Effector memory CD4-positive, alpha-beta T cell (primary cell): Measurements from ENCODE around the gene MRPL38.
"Not testable (repeated sequence)": the region's sequence is repeated elsewhere in the genome, so short reads cannot be mapped to it uniquely, and the experiment has no call there.

Source experiments
- DNase-seq, 3 donors: peaks; one replicate each; pipeline ENCODE4 v3.0.0-alpha.2; 2020
- H3K27ac ChIP-seq: 2 replicates; pipeline ENCODE4 v1.7.0; 2013; ENCODE audit warnings: mild to moderate bottlenecking, low read length, moderate library complexity; ENCODE audit not compliant: insufficient read depth, poor library complexity, severe bottlenecking
- H3K27me3 ChIP-seq: replicated peaks from 2 replicates; pipeline ENCODE4 v1.7.0; 2013; ENCODE audit warnings: mild to moderate bottlenecking, low read length; ENCODE audit not compliant: insufficient read depth, control insufficient read depth, poor library complexity, severe bottlenecking
- H3K36me3 ChIP-seq: 2 replicates; pipeline ENCODE4 v1.7.0; 2013; ENCODE audit warnings: mild to moderate bottlenecking, low read length, moderate library complexity; ENCODE audit not compliant: control insufficient read depth, insufficient read depth
- H3K4me1 ChIP-seq: 2 replicates; pipeline ENCODE4 v1.7.0; 2013; ENCODE audit warnings: low read length, mild to moderate bottlenecking; ENCODE audit not compliant: control insufficient read depth, insufficient read depth, poor library complexity, severe bottlenecking
- H3K4me3 ChIP-seq: 2 replicates; pipeline ENCODE4 v1.7.0; 2013; ENCODE audit warnings: low read length, low read depth, mild to moderate bottlenecking; ENCODE audit not compliant: insufficient read depth, poor library complexity, severe bottlenecking
- H3K9me3 ChIP-seq: 2 replicates; pipeline ENCODE4 v1.7.0; 2013; ENCODE audit warnings: mild to moderate bottlenecking, low read length, moderate library complexity; ENCODE audit not compliant: control insufficient read depth

The MRPL38 gene

GRCh38 chr17:75876938-75877751 lies 27.5 kb downstream of the MRPL38 start:
- H3K27ac ChIP-seq, result peak overlapping the region; percentile 74
- H3K4me3 ChIP-seq, result peak overlapping the region; percentile 61
- no peaks in the 10 kb centered on the region for H3K9me3 ChIP-seq
- peaks cover 9% of the 10 kb centered on the region for H3K36me3 ChIP-seq
- peaks cover 54% of the 10 kb centered on the region for H3K4me1 ChIP-seq
- H3K27me3 ChIP-seq, result no peaks in the 10 kb centered on the region
- no peak for DNase-seq

GRCh38 chr17:75876190-75876937 lies 28.3 kb downstream of the MRPL38 start:
- DNase-seq, result peak; percentile 60 to 76 (median 65)
- H3K27me3 ChIP-seq, result no peaks in the 10 kb centered on the region
- no peaks in the 10 kb centered on the region for H3K9me3 ChIP-seq
- peaks cover 54% of the 10 kb centered on the region for H3K4me1 ChIP-seq
- peak overlapping the region; percentile 74 for H3K27ac ChIP-seq
- peaks cover 9% of the 10 kb centered on the region for H3K36me3 ChIP-seq
- H3K4me3 ChIP-seq, result peak overlapping the region; percentile 61

GRCh38 chr17:75875940-75876189 lies 28.8 kb downstream of the MRPL38 start:
- Histone ChIP-seq H3K9me3 (no peaks in the 10 kb centered on the region), H3K4me3 (peak overlapping the region; percentile 61), H3K4me1 (peaks cover 54% of the 10 kb centered on the region), H3K36me3 (peaks cover 9% of the 10 kb centered on the region), H3K27me3 (no peaks in the 10 kb centered on the region), H3K27ac (peak overlapping the region; percentile 74)
- no peak for DNase-seq

DNA sequence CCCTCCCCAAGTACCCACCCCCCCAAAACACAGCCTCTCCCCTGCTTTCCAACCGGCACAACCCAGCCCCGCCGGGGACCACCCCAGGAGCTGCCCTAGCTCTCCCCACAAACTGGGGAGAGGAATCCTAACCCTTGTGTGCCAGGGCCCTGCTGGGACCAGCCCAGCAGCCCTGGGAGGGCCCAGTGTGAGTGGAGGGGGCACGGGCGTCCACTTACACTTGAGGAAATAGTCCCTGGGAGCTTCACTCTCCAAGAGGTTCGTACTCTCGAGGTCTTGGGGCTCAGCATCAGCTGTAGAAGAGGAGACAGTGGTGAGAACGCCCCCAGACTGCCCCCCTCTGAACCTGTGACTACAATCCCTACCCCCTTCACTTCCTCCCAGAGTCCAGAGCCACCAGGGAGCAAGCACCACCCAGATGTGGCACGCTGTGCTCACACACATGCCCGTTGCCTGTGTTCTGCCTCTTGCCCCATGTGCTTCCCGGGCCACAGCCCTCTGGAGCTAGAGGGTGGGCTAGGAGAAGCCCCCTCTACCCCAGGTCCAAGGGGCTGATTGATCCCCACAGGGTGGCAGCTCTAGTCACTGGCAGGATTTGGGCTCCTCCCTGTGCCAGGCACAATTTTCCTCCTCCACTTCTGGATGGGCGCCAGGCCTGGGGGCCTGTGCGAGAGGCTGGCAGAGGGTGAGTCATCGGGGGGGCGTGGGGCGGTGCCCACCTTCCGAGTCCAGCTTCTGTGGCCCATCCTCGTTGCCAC lies 29.3 kb downstream of the MRPL38 start:
- Histone ChIP-seq H3K27me3 (no peaks in the 10 kb centered on the region), H3K4me1 (peaks cover 54% of the 10 kb centered on the region), H3K27ac (peak overlapping the region; percentile 74), H3K36me3 (peaks cover 9% of the 10 kb centered on the region), H3K4me3 (peak overlapping the region; percentile 61), H3K9me3 (no peaks in the 10 kb centered on the region)
- DNase-seq, result no peak

- Histone ChIP-seq H3K4me1 (peaks cover 54% of the 10 kb centered on the region), H3K9me3 (no peaks in the 10 kb centered on the region), H3K4me3 (no peak overlapping the region), H3K27ac (peak overlapping the region; percentile 74), H3K27me3 (no peaks in the 10 kb centered on the region), H3K36me3 (peaks cover 9% of the 10 kb centered on the region)
- DNase-seq, result no peak
Observed at GRCh38 chr17:75874323-75875181, 30.1 kb downstream of the MRPL38 start.

- Histone ChIP-seq H3K9me3 (no peaks in the 10 kb centered on the region), H3K4me1 (peaks cover 54% of the 10 kb centered on the region), H3K27ac (peak overlapping the region; percentile 72), H3K36me3 (peaks cover 9% of the 10 kb centered on the region), H3K27me3 (no peaks in the 10 kb centered on the region), H3K4me3 (no peak overlapping the region)
- DNase-seq, result no peak
Observed at GRCh38 chr17:75873587-75874322, 30.9 kb downstream of the MRPL38 start.

DNA sequence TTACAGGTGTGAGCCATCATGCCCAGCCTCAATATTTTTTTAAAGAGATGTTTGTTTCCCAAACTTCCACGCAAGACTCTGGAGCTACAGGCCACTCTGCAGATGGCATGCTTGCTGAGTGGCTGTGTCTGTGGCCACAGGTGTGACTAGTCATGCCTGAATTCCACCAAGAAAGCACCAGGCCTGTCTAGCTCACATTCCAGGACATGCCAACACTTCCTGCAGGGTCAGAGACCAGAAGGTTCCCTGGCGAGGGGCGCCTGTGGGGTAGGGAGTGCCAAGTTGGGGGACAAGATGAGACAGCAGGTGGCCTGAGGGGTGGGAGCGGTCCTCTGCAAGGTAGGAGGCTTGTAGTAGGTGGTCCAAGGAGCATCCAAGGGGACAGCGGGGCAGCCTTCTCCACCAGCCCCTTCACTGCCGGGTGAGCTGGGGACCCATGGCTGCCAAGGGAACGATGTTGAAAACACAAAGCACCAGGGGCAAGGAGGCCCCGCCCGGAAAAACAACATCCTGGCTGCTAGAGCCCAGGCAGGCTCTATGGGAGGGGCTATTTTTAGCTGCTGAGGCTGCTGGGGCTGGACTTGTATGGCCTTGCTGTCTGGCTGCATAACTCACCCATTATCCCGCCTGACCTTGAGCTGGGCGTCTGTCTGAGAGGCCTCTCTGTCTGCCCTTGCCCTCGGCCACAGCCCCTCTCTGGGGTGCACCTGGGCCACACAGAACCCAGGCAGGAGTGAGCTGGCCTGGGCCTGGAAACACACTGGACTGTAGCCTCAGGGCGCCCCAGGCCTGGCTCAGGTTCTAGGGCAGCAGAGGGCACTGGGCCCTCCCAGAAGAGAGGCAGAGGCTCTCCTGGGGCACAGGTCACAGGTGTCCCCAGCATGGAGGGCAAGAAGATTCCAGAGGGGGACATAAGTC lies 32.0 kb downstream of the MRPL38 start:
- Histone ChIP-seq H3K27me3 (no peaks in the 10 kb centered on the region), H3K36me3 (peaks cover 9% of the 10 kb centered on the region), H3K4me1 (peaks cover 50% of the 10 kb centered on the region), H3K9me3 (no peaks in the 10 kb centered on the region), H3K27ac (peak overlapping the region; percentile 72), H3K4me3 (peak overlapping the region; percentile 26)
- peak; percentile 18 to 54 (median 45) for DNase-seq

GRCh38 chr17:75870228-75870627 lies 34.5 kb downstream of the MRPL38 start:
- not testable (repeated sequence) for DNase-seq, H3K27ac ChIP-seq, H3K27me3 ChIP-seq, H3K36me3 ChIP-seq, H3K4me3 ChIP-seq, H3K9me3 ChIP-seq
- H3K4me1 ChIP-seq, result peaks cover 25% of the 10 kb centered on the region
